Measurements from ENCODE around the gene THSD4. TPM values are rescaled to one million over a fixed set of nuclear protein-coding genes. Genes with fewer than 3 reads are reported as not detected.
A peak's percentile ranks its signal among the peaks of the same experiment; 100 is the strongest.

Gene THSD4
- total RNA-seq, 1 experiment from 2014 or later, result 0.29 TPM

DNA sequence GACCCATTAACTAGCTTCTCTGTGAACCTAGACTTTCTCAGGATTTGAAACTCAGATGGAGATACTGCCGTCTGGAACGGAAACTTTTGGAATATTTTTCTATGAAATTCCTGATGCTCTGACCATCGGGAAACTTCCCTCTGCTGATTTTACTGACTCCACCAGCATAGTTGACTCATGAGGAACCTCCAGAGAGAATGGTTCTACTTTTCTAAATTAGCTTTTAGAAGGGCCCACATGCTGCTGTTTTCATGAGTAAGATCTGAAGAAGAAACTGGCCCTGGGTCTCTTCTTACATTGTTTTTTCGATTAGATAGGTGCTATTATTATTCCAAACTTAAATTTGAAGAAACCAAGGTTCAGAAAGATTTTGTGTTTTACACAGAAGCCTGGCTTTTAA is 368.8 kb downstream of the THSD4 start:
- no TSS peak for BruUV-seq (replicated peaks)
- Mint-ChIP-seq H3K9me3 (ENCODE audit: unreplicated experiment) (no peaks in the 10 kb centered on the region), H3K27ac (ENCODE audit: unreplicated experiment) (no peak overlapping the region), H3K36me3 (ENCODE audit: insufficient read depth, unreplicated experiment) (no peaks in the 10 kb centered on the region), H3K4me1 (ENCODE audit: low read depth, unreplicated experiment) (no peaks in the 10 kb centered on the region), H3K27me3 (ENCODE audit: insufficient read depth, unreplicated experiment) (no peaks in the 10 kb centered on the region), H3K4me3 (ENCODE audit: unreplicated experiment) (no peak overlapping the region)
- Histone ChIP-seq H3K9me3 (no peaks in the 10 kb centered on the region; the same call in 1 of the 2 replicates), H3K27me3 (replicated peaks; ENCODE audit: control insufficient read depth, insufficient read depth, low read length) (no peaks in the 10 kb centered on the region), H3K4me1 (no peaks in the 10 kb centered on the region), H3K36me3 (ENCODE audit: control insufficient read depth, insufficient read depth, low read length) (no peaks in the 10 kb centered on the region), H3K4me3 (ENCODE audit: low read depth, low read length) (no peak overlapping the region)
- no peak for DNase-seq
- CTCF ChIA-PET, result no interaction called here
- intact Hi-C loops (cut with micrococcal nuclease; ENCODE audit: unreplicated experiment), result no loop called here
- TF ChIP-seq, protein P1, sequence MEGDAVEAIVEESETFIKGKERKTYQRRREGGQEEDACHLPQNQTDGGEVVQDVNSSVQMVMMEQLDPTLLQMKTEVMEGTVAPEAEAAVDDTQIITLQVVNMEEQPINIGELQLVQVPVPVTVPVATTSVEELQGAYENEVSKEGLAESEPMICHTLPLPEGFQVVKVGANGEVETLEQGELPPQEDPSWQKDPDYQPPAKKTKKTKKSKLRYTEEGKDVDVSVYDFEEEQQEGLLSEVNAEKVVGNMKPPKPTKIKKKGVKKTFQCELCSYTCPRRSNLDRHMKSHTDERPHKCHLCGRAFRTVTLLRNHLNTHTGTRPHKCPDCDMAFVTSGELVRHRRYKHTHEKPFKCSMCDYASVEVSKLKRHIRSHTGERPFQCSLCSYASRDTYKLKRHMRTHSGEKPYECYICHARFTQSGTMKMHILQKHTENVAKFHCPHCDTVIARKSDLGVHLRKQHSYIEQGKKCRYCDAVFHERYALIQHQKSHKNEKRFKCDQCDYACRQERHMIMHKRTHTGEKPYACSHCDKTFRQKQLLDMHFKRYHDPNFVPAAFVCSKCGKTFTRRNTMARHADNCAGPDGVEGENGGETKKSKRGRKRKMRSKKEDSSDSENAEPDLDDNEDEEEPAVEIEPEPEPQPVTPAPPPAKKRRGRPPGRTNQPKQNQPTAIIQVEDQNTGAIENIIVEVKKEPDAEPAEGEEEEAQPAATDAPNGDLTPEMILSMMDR (IDR thresholded peaks at IDR 0.05; ENCODE audit: insufficient read depth in 1 of 2, low read depth in 1 of 2, low read length in 1 of 2, severe bottlenecking in 1 of 2, unreplicated experiment in 1 of 2), result no peak
- POLR2A ChIA-PET, result no interaction called here

- H3K9me3 ChIP-seq, result no peaks in the 10 kb centered on the region; the same call in 1 of the 2 replicates
- intact Hi-C loops (cut with micrococcal nuclease; ENCODE audit: unreplicated experiment), result no loop called here
- peak in 1 of 2 experiments; percentile 5 for DNase-seq
- H3K4me1 ChIP-seq, result no peaks in the 10 kb centered on the region
- no peaks in the 10 kb centered on the region for H3K27me3 ChIP-seq (replicated peaks; ENCODE audit: control insufficient read depth, insufficient read depth, low read length)
- H3K36me3 ChIP-seq (ENCODE audit: control insufficient read depth, insufficient read depth, low read length), result no peaks in the 10 kb centered on the region
- no peak overlapping the region for H3K4me3 Mint-ChIP-seq (ENCODE audit: unreplicated experiment)
- POLR2A ChIA-PET, result no interaction called here
- no peaks in the 10 kb centered on the region for H3K36me3 Mint-ChIP-seq (ENCODE audit: insufficient read depth, unreplicated experiment)
- no peaks in the 10 kb centered on the region for H3K4me1 Mint-ChIP-seq (ENCODE audit: low read depth, unreplicated experiment)
- H3K27ac Mint-ChIP-seq (ENCODE audit: unreplicated experiment), result no peak overlapping the region
- CTCF ChIA-PET, result interaction anchor here (0.5 kb wide), 2 partner anchors 314 to 653 kb away, joined by 3 to 5 read pairs; no protein-coding TSS in a partner anchor
- no peaks in the 10 kb centered on the region for H3K9me3 Mint-ChIP-seq (ENCODE audit: unreplicated experiment)
- TF ChIP-seq, protein P1 (IDR thresholded peaks at IDR 0.05; ENCODE audit: insufficient read depth in 1 of 2, low read depth in 1 of 2, low read length in 1 of 2, severe bottlenecking in 1 of 2, unreplicated experiment in 1 of 2), result peak in 1 of 2 experiments; percentile 32
- BruUV-seq (replicated peaks), result no TSS peak
- no peak overlapping the region for H3K4me3 ChIP-seq (ENCODE audit: low read depth, low read length)
- no peaks in the 10 kb centered on the region for H3K27me3 Mint-ChIP-seq (ENCODE audit: insufficient read depth, unreplicated experiment)
Measured at GRCh38 chr15:71485094-71485693, 369.9 kb downstream of the THSD4 start.

- CTCF ChIA-PET, result no interaction called here
- H3K36me3 Mint-ChIP-seq (ENCODE audit: insufficient read depth, unreplicated experiment), result no peaks in the 10 kb centered on the region
- intact Hi-C loops (cut with micrococcal nuclease; ENCODE audit: unreplicated experiment), result no loop called here
- H3K4me3 Mint-ChIP-seq (ENCODE audit: unreplicated experiment), result no peak overlapping the region
- POLR2A ChIA-PET, result no interaction called here
- BruUV-seq (replicated peaks), result no TSS peak
- no peak overlapping the region for H3K4me3 ChIP-seq (ENCODE audit: low read depth, low read length)
- no peaks in the 10 kb centered on the region for H3K4me1 ChIP-seq
- no peak for DNase-seq
- H3K27ac Mint-ChIP-seq (ENCODE audit: unreplicated experiment), result no peak overlapping the region
- no peaks in the 10 kb centered on the region for H3K9me3 Mint-ChIP-seq (ENCODE audit: unreplicated experiment)
- H3K36me3 ChIP-seq (ENCODE audit: control insufficient read depth, insufficient read depth, low read length), result no peaks in the 10 kb centered on the region
- TF ChIP-seq, protein P1 (IDR thresholded peaks at IDR 0.05; ENCODE audit: insufficient read depth in 1 of 2, low read depth in 1 of 2, low read length in 1 of 2, severe bottlenecking in 1 of 2, unreplicated experiment in 1 of 2), result no peak
- no peaks in the 10 kb centered on the region; the same call in 1 of the 2 replicates for H3K9me3 ChIP-seq
- no peaks in the 10 kb centered on the region for H3K27me3 Mint-ChIP-seq (ENCODE audit: insufficient read depth, unreplicated experiment)
- no peaks in the 10 kb centered on the region for H3K27me3 ChIP-seq (replicated peaks; ENCODE audit: control insufficient read depth, insufficient read depth, low read length)
- H3K4me1 Mint-ChIP-seq (ENCODE audit: low read depth, unreplicated experiment), result no peaks in the 10 kb centered on the region
Measured at GRCh38 chr15:71489570-71489969, 374.3 kb downstream of the THSD4 start.
